Adrenal gland (tissue), 12 donors: Measurements from ENCODE around the gene HOTAIR. TPM values are rescaled to one million over a fixed set of nuclear protein-coding genes. Genes with fewer than 3 reads are reported as not detected.

Experiments
- DNase-seq, 7 donors: peaks; one replicate each; pipeline ENCODE4 v3.0.0-alpha.2; 2019 to 2020
- H3K27ac ChIP-seq, 5 donors: fragments of 200-600 bp; sonication (generic) in 4 of 5; 1 replicate in 3 of 5; 2 replicates in 2 of 5; pipeline versions ENCODE4 v1.5.1 to v1.8.0; 2016 to 2020; ENCODE audit warnings: mild to moderate bottlenecking in 1 of 5
- H3K27me3 ChIP-seq: fragments of 200-600 bp; 2 replicates; pipeline ENCODE4 v1.8.0; 2021
- H3K36me3 ChIP-seq, 2 donors: fragments of 200-600 bp; replicated peaks in 1 of 2; 1 replicate in 1 of 2; 2 replicates in 1 of 2; pipeline versions ENCODE4 v1.5.1 to v1.8.0; 2018 to 2022
- H3K4me1 ChIP-seq, 2 donors: fragments of 200-600 bp; replicated peaks in 1 of 2; 1 replicate in 1 of 2; 2 replicates in 1 of 2; pipeline versions ENCODE4 v1.5.1 to v1.8.0; 2018 to 2021
- H3K4me3 ChIP-seq, 4 donors: fragments of 200-600 bp; sonication (generic) in 3 of 4; one replicate each; pipeline ENCODE4 v1.5.1; 2016 to 2018
- H3K9me3 ChIP-seq, 3 donors: fragments of 200-600 bp; sonication (generic) in 1 of 3; replicated peaks in 1 of 3; 1 replicate in 2 of 3; 2 replicates in 1 of 3; pipeline versions ENCODE4 v1.5.1 to v1.8.0; 2016 to 2021
- CTCF ChIP-seq, 6 experiments: fragments of 450-650 bp in 4 of 6; fragments of 200-600 bp in 2 of 6; sonication (generic) in 1 of 6; IDR thresholded peaks; 1 replicate in 5 of 6; 2 replicates in 1 of 6; pipeline versions ENCODE4 v1.5.1 to v1.8.0; 2016 to 2021; ENCODE audit warnings: antibody characterized with exemption in 6 of 6, mild to moderate bottlenecking in 2 of 6, moderate library complexity in 1 of 6
- POLR2A ChIP-seq, 2 donors: fragments of 450-650 bp; IDR thresholded peaks; one replicate each; pipeline ENCODE4 v1.6.1; 2017; ENCODE audit warnings: antibody characterized with exemption in 2 of 2, mild to moderate bottlenecking in 2 of 2, moderate library complexity in 1 of 2
- WGBS, 4 donors: extraction: QIAGEN DNeasy Blood & Tissue Kit in 2 of 4; methylation state at CpG; one replicate each; pipeline versions ENCODE4 v1.1.5 to v1.1.7; 2013 to 2017; 5-methylcytosine and 5-hydroxymethylcytosine counted together
- intact Hi-C, 2 donors: fragments of 100-400 bp; cut with DNase I; formaldehyde crosslinking; loops; one replicate each; pipeline versions ENCODE4 v1.14.1 to v1.15.0; 2022 to 2023
- polyA plus RNA-seq, 3 donors: library from polyadenylated mRNA; stranded (reverse); fragments of 200-250 nt in 2 of 3; fragments of 350-450 nt in 1 of 3; fragmentation: Illumina TruSeq in 1 of 3; extraction: RNeasy Lipid Tissue Mini Kit (QIAGEN cat#74804) in 1 of 3; gene quantifications; one replicate each; pipeline ENCODE4 v1.2.3, GENCODE V29; 2013 to 2014
- total RNA-seq, 9 donors: library from RNA; depleted of rRNA in 4 of 9; stranded (reverse); fragments of >200 nt in 4 of 9; fragments of 120-200 nt in 1 of 9; fragmentation: NEBNext Ultra II Directional in 1 of 9; extraction: Animal tissue kit (Norgen Biotek cat#: 25700) in 1 of 9; gene quantifications; one replicate each; pipeline versions ENCODE4 v1.1.0 to v1.2.4, GENCODE V29; 2013 to 2023
- donor health status: healthy with polysubstance abuse.
- donor health status: Bipolar disorder and iron deficiency.
- donor health status: DM: yes; HTN: yes; CAD: no.
- donor health status: DM: no; HTN: no; CAD: no.
- donor health status: DM: no; HTN: no; CAD: no.
- donor health status: DM: yes; HTN: yes; CAD: no.

HOTAIR gene
- total and polyA plus RNA-seq, 12 donors: not detected

DNA sequence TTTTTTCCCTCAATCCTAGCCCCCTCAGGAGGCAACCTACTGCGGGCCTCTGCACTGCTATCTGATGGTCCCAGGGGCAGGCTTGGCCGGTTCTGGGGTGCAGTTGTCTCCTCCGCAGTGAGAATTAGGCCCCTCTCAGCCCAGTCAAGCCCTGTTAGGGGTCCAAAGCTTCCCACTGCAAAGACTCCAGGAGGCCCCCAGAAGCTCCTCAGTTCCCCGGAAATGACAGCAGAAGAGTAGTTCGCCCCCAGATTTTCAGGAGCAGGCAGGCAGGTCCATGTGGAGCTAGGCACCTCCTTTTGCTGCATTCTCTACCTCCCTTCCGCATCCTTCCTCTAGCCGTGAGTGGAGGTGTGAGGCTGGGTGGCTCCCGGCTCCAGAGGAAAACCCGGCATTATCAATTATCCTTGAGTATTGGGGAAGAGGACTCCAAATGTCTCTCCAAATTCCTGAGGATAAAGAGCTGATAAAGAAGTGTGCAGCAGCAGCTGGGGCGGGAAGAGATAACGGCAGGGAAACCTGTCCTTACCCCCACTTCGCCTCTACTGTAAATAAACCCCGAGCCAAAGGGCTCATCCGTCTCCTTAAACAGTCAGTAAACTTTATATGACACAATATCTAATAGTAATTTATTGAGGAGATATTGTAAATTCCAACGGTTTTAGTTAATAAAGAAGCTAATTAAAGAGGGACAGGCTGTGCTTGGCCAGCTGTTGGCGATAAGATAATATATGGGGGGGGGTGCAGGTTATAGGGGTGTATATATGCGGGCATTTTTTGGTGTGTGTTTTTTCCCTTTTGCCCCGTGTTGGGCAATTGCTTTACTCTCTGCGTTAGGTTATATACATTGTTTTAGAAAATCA lies 20.7 kb downstream of the HOTAIR start:
- H3K36me3 ChIP-seq: no peaks in the 10 kb centered on the region

DNA sequence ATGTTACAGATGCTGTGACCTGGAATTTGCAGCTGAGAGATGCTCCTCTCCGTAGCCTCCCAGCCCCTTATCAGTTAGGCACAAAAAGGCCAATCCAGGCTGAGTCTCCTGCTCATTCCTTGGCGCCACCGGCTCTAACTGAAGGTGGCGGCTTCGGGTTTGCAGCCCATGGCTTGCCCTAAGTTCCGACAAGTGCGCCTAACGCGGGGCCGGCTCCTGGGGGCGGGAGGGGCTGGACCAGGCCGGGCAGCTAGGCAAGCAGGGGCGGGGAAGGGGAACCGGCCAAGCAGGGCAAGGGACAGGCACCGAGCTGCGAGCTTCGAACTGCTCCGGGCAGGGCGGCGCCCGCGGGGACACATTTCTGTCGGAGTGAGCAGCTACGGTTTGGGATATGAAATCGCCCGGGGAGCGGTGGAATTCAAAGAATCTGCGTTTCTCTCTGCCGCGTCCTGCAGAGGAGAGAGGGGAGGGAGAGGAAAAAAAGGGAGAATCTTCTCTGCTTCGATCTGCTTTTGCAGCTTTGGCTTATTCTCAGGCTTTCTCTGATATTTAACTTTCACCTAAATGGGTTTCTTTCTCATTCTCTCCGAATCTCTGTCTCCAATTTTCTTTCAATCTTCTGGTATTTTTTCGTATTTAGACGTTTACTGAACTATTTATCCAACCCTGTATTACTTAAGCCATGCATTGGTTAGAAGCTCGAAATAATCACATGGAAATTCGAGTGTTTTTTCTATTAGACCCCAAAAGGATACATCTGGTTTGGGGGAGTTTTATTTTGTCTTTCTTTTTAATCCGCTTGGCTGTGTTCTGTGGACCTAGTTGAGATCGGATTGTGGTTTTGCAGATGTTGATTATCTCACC lies 21.7 kb downstream of the HOTAIR start:
- no peaks in the 10 kb centered on the region for H3K36me3 ChIP-seq
- TF ChIP-seq CTCF (IDR thresholded peaks at IDR 0.05): no peak
- TF ChIP-seq POLR2A (IDR thresholded peaks at IDR 0.05): no peak
- peaks cover 97% of the 10 kb centered on the region for H3K27me3 ChIP-seq
- WGBS, 4 donors: 12 to 21% (median 14%) methylated on average over 30 to 38 of the region's 38 CpGs
- no peak overlapping the region for H3K4me3 ChIP-seq
- DNase-seq: no peak
- H3K4me1 ChIP-seq: peaks cover 0 to 5% of the 10 kb centered on the region in 2 donors
- intact Hi-C loops: no loop called here
- no peak overlapping the region for H3K27ac ChIP-seq
- H3K9me3 ChIP-seq: no peaks in the 10 kb centered on the region

More for the DNA sequence above, 20.7 kb downstream of the HOTAIR start:
- Histone ChIP-seq H3K4me3 (no peak overlapping the region), H3K9me3 (no peaks in the 10 kb centered on the region), H3K4me1 (peaks cover 0 to 5% of the 10 kb centered on the region in 2 donors), H3K27me3 (peaks cover 99% of the 10 kb centered on the region), H3K27ac (no peak overlapping the region)
- no peak for DNase-seq
- TF ChIP-seq CTCF (IDR thresholded peaks at IDR 0.05): no peak
- TF ChIP-seq POLR2A (IDR thresholded peaks at IDR 0.05): no peak
- intact Hi-C loops: no loop called here
- WGBS, 4 donors: 7 to 13% (median 12%) methylated on average over 16 to 19 of the region's 19 CpGs

DNA sequence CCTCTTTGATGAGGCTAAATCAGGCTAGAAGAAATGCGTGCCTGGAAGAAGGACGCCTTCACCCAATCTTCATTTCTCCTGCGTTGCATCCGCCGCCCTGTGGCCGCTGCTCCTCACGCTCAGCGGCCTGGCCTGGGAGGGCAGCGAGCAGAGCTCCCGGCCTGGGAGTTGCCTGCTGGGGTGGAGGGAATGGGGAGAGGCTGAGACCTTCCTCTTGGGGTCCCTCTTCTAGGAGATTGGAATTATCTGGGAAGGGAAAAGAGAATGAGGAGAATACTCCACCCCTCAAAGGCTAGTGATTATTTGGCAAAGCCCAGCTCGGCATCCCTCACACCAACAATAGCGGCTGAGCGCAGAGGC lies 22.4 kb downstream of the HOTAIR start:
- no peaks in the 10 kb centered on the region for H3K9me3 ChIP-seq
- H3K27me3 ChIP-seq: peaks cover 95% of the 10 kb centered on the region
- no peak overlapping the region for H3K27ac ChIP-seq
- WGBS, 4 donors: 24 to 36% (median 27%) methylated on average over 11 to 13 of the region's 13 CpGs
- no peak for TF ChIP-seq POLR2A (IDR thresholded peaks at IDR 0.05)
- TF ChIP-seq CTCF (IDR thresholded peaks at IDR 0.05): no peak
- no peaks in the 10 kb centered on the region for H3K36me3 ChIP-seq
- H3K4me3 ChIP-seq: no peak overlapping the region
- DNase-seq: no peak
- H3K4me1 ChIP-seq: peaks cover 0 to 5% of the 10 kb centered on the region in 2 donors
- intact Hi-C loops: no loop called here

DNA sequence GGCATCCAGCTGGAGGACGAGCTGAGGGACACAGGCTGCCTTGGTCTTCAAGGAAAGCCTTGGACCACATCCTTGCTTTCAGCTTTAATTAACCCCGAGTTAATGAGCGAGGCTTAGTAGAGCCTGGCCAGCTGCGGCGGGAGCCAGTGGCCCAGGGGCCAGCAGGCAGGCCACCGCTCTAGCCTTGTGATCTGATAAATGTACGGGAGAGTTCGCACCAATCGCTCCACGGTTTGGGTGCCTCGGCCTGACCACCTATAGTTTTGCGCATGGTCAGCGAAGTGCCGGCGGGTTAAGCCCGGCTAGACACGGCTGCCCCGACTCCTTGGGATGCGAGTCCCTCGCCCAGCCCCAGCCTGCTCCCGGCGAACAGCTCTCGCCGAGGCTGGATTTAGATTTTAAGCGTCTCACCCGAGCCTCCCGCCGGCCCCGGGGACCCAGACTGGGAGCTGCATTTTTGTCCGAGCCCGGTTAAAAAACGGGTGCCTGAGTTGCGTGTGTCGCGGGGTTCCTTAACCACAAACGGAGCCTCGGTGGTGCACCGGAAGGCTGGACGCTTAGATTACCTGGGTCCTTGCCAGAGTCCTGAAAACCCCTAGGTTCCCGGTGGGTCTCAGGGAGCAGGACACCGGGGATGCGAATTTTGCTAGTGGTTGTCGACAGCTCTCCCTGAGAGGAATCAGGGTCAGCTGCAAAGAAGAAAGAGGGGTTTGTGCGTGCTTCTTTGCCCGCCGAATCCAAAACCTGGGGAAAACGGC lies 23.0 kb downstream of the HOTAIR start:
- Histone ChIP-seq H3K36me3 (no peaks in the 10 kb centered on the region), H3K4me3 (no peak overlapping the region), H3K27me3 (peaks cover 93% of the 10 kb centered on the region), H3K9me3 (no peaks in the 10 kb centered on the region), H3K27ac (no peak overlapping the region), H3K4me1 (peaks cover 0 to 5% of the 10 kb centered on the region in 2 donors)
- 6 to 11% (median 7%) methylated on average over 26 to 47 of the region's 47 CpGs for WGBS, 4 donors
- intact Hi-C loops: no loop called here
- DNase-seq: no peak
- TF ChIP-seq POLR2A (IDR thresholded peaks at IDR 0.05): no peak
- no peak for TF ChIP-seq CTCF (IDR thresholded peaks at IDR 0.05)
